Activated T-cell treated with anti-CD3 and anti-CD28 coated beads, Interleukin-2, amount 50 U/mL, for 48 hours (primary cell): Measurements from ENCODE around the gene RIPOR3.
A peak's percentile ranks its signal among the peaks of the same experiment; 100 is the strongest.
"Not testable (repeated sequence)": the region's sequence is repeated elsewhere in the genome, so short reads cannot be mapped to it uniquely, and the experiment has no call there.

Source experiments
- DNase-seq, 2 experiments: peaks; one replicate each; pipeline ENCODE4 v3.0.0-alpha.2; 2020

RIPOR3 gene

GRCh38 chr20:50651676-50652075 lies 39.7 kb downstream of the RIPOR3 start:
- DNase-seq = no peak

DNA sequence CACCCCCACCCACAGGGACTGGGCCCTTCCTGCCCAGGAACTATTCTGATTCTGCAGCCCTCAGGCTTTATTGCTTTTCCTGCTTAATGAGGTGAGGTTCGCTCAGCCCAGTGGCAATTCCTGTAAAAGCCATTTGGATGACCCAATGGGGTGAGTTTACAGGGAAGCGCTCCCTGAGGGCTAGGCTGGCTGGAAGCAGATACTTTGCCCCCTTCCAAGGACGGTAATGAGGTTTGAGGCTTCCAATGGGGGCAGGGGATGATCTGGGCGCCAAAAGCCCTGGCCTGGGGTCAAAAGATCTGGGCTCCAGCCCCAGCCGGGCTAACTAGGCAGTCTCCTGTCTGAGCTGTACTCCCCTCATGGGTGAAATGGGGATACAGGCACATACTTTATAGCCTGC lies 41.8 kb downstream of the RIPOR3 start:
- DNase-seq = no peak

DNA sequence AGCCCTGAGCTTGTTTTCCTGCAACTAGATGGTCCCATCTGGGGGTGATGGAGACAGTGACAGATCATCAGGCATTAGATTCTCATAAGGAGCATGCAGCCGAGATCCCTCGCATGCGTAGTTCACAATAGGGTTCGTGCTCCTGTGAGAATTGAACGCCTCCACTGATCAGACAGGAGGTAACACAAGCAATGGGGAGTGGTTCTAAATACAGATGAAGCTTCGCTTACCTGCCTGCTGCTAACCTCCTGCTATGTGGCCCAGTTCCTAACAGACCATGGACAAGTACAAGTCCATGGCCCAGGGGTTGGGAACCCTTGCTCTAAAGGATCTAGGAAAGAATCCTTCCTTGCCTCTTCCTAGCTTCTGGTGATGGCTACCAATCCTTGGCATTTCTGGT lies 42.7 kb downstream of the RIPOR3 start:
- no peak for DNase-seq

- no peak for DNase-seq
Measured at GRCh38 chr20:50646483-50646996, 44.8 kb downstream of the RIPOR3 start.

GRCh38 chr20:50645253-50646068 lies 45.9 kb downstream of the RIPOR3 start:
- no peak for DNase-seq

- DNase-seq = no peak
Measured at GRCh38 chr20:50642288-50642803, 49.0 kb downstream of the RIPOR3 start.

DNA sequence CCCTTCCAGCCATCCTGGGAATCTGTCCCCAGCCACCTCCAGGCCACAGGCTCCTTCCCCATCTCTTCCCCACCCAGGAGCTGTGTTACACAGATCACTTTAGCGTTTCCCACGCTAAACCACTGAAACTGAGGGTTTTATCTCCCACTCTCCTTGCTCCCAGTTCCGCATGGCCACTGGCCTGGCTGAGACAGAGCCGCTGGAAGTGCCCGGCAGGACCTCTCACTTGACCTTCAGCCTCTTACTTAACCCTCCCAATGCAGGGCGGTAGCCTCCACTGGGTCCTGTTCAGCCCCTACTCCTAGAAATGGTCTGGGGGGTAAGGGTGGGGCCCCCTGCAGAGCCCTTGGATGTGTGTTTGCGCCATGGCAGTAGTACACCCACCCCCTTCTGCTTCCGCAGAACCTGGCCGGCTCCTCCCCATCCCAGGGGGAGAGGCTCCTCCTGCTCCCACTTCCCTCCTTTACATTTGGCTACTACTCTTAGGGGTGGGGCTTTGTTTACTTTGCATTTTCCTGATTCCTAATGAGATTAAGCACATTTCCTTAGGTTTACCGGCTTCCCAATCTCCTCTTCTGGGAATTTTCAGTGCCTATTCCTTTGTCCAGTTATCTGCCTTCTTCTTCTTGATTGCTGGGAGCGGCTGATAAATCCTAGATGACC lies 49.6 kb downstream of the RIPOR3 start:
- DNase-seq = not testable (repeated sequence)

DNA sequence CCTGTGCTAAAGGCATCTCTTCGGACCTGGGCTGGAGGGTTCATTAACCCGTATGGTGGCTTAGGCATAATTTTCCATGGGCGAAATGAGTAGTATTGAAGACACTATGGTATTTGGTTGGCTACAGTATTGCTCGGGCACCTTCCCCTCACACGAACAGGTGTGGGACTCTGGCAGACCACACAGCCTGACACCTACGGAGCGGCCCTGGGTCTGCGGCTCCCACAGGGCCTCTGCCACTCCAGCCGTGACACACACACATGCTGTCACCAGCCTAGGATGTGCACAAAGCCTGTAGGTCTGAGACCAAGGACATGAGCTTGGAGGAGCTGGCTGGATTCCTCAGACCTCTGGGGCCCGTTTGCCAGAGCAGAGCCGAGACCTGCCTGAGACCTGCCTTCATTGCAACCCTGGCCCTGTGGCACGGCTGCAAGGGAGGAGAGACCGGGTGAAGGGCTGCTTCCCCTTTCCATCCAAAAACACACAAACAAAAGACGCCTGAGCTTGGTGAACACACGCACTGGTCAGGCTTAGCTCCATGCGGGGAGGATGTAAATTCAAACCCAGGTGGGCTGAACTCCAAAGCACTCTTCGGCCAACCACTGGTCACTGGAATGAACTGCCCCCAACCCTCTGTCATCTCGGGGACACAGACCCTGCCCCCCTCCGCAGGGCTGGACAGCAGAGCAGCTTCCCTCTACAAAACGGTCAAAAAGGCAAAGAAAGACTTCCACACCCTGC lies 51.2 kb downstream of the RIPOR3 start:
- not testable (repeated sequence) for DNase-seq

GRCh38 chr20:50638015-50638847 lies 53.1 kb downstream of the RIPOR3 start:
- not testable (repeated sequence) for DNase-seq

DNA sequence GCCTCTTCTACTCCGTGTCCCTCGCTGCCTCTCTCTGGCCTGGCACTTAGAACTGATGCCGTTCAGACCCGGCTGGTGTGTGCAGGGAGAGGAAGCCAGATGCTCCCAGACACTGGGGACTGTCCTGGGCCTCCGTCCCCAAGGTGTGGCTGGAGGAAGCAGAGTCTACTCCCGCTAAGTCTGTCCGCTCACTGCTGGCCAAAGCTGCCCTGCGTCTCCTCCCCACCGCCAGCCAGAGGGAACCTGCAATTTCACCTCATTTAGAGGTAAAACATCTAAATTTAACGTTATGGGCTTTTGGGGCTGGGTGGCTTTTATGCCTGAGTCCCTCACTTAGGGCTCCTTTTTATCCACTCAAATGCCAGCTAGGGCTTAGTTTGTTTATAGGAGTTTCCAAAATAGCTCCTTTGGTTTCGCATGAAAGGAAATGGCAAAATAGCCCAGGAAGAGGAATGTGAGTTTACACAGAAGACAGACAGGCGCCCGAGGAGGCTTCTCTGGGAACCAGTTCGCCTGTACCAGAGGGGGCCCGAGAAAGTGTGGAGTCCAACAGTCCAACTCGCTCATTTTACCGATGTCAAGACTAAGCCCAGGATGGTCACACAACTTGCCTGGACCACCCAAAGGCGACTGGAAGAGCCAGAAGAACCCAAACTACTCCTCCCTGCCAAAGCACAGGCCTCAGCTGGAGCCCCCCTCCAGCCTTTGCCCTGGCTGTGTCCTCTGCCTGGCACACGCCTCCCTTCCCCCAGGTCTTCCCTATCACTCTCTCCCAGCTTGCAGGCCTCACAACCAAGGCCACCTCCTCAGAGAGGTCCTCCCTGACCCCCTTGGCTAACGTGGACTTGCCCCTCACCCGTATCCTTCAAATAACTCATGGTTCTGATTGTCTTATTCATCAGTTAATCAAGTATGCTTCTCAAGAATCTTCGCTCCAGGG lies 54.5 kb downstream of the RIPOR3 start:
- DNase-seq = no peak

- peak; percentile 82 for DNase-seq
Measured at GRCh38 chr20:50635676-50636600, 55.4 kb downstream of the RIPOR3 start.

DNA sequence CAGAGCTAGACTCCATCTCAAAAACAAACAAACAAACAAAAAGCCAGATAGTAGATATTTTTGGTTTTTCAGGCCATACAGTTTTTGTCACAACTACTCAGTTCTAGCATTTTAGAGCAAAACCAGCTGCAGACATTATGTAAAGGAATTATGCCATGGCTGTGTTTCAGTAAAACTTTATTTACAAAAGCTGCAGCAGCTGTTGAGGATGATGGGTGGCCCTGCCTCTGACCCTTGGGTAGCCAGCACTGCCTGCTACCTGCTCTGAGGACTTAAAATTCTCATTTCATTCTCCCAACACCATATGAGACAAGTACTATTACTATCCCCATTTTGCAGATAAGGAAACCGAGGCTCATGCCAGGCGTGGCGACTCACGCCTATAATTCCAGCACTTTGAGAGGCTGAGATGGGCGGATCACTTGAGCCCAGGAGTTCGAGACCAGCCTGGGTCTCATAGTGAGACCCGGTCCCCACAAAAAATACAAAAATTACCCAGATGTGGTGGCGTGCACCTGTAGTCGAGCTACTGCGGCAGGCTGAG lies 56.3 kb downstream of the RIPOR3 start:
- DNase-seq = no peak

DNA sequence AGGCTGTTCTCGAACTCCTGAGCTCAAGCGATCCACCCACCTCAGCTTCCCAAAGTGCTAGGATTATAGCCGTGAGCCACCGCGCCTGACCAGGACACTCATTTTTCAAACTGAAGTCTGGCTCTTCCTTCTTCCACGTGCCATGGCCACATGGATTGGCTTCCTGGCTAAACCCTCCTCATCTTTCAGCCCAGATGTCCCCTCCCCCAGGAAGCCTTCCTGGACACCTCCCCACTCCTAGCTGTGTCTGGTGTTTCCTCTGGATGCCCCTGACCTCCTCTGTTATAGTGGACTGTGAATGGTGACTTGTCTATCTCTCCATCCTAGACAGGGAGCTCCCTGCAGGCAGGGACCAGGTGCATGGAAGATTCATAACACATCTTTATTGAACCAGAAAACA lies 57.2 kb downstream of the RIPOR3 start:
- no peak for DNase-seq

DNA sequence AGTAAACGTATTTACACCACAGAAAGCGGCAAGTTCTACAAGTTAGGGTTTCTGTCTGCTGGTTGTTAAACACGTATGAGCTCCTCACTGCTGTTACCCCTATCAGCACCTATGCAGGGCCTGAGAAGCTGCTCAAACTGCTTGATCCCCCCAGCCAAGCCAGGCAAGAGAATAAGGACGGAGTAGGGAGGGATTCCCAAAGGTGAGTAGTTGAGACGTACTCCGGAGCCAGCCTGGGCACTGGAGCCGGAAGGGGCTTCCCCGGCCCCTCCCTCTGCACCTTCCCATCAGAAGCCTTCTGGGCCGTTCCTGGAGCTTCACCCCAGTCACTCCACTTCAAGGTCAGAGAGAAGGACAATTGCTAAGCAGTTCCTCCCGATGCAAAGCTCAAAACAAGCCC lies 58.0 kb downstream of the RIPOR3 start:
- DNase-seq = no peak

- no peak for DNase-seq
Measured at GRCh38 chr20:50632701-50633100, 58.6 kb downstream of the RIPOR3 start.

DNA sequence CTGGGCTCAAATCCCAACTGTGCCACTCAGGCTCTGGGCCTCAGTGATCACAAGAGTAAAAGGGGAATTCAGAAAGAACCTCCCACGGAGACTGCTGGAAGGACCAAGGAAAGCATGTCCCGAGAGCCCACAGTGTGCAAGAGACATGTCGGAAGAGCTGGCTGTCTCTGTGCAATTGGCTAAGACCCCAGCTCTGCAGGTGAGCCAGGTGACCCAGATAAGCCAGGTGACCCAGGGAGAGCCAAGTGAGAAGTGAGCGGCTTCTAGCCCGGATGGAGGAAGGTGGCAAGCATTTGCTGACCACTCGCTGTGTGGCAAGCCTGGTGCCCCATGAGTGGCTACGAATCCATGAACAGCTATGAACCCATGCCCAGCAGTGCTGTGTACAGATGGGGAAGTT lies 59.1 kb downstream of the RIPOR3 start:
- no peak for DNase-seq

DNA sequence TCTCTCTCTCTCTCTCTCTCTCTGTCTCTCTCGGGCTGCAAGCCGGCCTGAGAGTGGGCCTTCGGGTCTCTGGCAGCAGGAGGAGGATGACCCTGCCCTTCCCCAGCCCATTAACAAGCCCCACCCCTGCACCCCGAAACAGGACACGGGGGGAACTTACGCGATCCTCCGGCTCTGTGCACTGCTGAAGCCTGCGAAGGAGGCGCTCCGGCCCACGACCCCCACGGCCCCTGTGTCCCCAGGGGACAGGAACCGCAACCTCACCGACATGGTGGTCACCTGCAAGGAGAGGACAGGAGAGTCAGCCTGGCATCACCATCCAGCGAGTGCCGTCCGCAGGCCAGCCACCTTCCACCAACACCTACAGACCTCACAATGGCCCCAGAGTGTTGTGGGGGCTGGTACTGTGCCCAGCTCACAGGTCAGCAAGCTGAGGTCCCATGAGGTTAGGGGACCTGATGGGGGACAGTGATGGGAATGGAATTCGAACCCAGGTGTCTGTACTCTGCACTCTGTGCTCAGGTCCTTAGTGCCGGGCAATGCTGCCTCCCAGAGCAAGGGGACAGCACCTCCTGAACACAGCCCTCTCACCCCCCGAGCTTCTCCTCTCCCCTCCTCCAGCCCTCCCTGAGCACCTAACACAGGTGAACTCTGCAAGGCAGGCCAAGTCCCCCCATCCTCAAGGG lies 60.6 kb downstream of the RIPOR3 start:
- no peak for DNase-seq

GRCh38 chr20:50629670-50630045 lies 61.7 kb downstream of the RIPOR3 start:
- no peak for DNase-seq
